BE2C (cell line): ENCODE measurements around the gene IL18R1.

ENCODE experiments used
- DNase-seq: peaks from one replicate; pipeline ENCODE4 v3.0.0-alpha.2; 2020
- H3K27me3 ChIP-seq: fragments of 250-450 bp; sonication (Bioruptor Pico); 2 replicates; pipeline ENCODE4 v1.5.1; 2020; ENCODE audit warnings: mild to moderate bottlenecking
- H3K36me3 ChIP-seq: fragments of 250-450 bp; sonication (Bioruptor Pico); 2 replicates; pipeline ENCODE4 v1.5.1; 2020; ENCODE audit warnings: mild to moderate bottlenecking
- H3K4me1 ChIP-seq: fragments of 250-450 bp; sonication (Bioruptor Pico); 2 replicates; pipeline ENCODE4 v1.5.1; 2020
- H3K4me3 ChIP-seq: 2 replicates; pipeline ENCODE4 v1.5.1; 2011; ENCODE audit warnings: low read depth, low read length
- H3K9me3 ChIP-seq: fragments of 250-450 bp; sonication (Bioruptor Pico); 2 replicates; pipeline ENCODE4 v1.5.1; 2020
- TF ChIP-seq, protein P1 (sequence below): IDR thresholded peaks from 2 replicates; pipeline ENCODE4 v1.5.1; 2012; ENCODE audit warnings: mild to moderate bottlenecking, low read depth, low read length

The IL18R1 gene

GRCh38 chr2:102387763-102388546 is 32.4 kb downstream of the IL18R1 start:
- Histone ChIP-seq H3K36me3 (no peaks in the 10 kb centered on the region), H3K9me3 (no peaks in the 10 kb centered on the region), H3K4me3 (no peak overlapping the region), H3K4me1 (no peaks in the 10 kb centered on the region), H3K27me3 (no peaks in the 10 kb centered on the region)
- TF ChIP-seq, protein P1, sequence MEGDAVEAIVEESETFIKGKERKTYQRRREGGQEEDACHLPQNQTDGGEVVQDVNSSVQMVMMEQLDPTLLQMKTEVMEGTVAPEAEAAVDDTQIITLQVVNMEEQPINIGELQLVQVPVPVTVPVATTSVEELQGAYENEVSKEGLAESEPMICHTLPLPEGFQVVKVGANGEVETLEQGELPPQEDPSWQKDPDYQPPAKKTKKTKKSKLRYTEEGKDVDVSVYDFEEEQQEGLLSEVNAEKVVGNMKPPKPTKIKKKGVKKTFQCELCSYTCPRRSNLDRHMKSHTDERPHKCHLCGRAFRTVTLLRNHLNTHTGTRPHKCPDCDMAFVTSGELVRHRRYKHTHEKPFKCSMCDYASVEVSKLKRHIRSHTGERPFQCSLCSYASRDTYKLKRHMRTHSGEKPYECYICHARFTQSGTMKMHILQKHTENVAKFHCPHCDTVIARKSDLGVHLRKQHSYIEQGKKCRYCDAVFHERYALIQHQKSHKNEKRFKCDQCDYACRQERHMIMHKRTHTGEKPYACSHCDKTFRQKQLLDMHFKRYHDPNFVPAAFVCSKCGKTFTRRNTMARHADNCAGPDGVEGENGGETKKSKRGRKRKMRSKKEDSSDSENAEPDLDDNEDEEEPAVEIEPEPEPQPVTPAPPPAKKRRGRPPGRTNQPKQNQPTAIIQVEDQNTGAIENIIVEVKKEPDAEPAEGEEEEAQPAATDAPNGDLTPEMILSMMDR, result no peak
- DNase-seq, result no peak

GRCh38 chr2:102391565-102391964 is 36.0 kb downstream of the IL18R1 start:
- H3K4me3 ChIP-seq, result no peak overlapping the region
- H3K9me3 ChIP-seq, result no peaks in the 10 kb centered on the region
- TF ChIP-seq, protein P1, result no peak
- no peak for DNase-seq
- no peaks in the 10 kb centered on the region for H3K36me3 ChIP-seq
- no peaks in the 10 kb centered on the region for H3K4me1 ChIP-seq
- H3K27me3 ChIP-seq, result no peaks in the 10 kb centered on the region

- Histone ChIP-seq H3K27me3 (no peaks in the 10 kb centered on the region), H3K36me3 (no peaks in the 10 kb centered on the region), H3K4me3 (no peak overlapping the region), H3K4me1 (no peaks in the 10 kb centered on the region), H3K9me3 (no peaks in the 10 kb centered on the region)
- TF ChIP-seq, protein P1, result no peak
- DNase-seq, result no peak
Measured at GRCh38 chr2:102392096-102392495, 36.5 kb downstream of the IL18R1 start.

DNA sequence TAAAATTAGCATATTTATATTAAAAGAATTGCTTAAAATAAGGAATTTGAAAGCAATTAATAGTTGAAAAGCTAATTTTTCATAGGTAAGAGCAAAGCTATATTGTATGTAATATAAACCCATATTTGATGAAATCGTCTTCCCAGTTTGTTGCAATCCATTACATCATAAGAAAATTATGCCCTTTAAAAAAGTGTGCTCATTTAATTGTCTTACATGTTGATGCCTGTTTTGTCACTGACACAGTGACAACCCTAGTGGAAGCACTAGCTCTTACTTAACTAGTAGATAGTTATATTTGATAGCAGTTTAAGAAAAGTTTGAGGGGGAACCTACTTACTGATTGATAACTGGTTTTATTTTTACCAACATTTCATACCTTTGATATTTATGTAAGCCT is 37.3 kb downstream of the IL18R1 start:
- Histone ChIP-seq H3K4me3 (no peak overlapping the region), H3K36me3 (no peaks in the 10 kb centered on the region), H3K27me3 (no peaks in the 10 kb centered on the region), H3K4me1 (no peaks in the 10 kb centered on the region), H3K9me3 (no peaks in the 10 kb centered on the region)
- no peak for DNase-seq
- TF ChIP-seq, protein P1, result no peak

DNA sequence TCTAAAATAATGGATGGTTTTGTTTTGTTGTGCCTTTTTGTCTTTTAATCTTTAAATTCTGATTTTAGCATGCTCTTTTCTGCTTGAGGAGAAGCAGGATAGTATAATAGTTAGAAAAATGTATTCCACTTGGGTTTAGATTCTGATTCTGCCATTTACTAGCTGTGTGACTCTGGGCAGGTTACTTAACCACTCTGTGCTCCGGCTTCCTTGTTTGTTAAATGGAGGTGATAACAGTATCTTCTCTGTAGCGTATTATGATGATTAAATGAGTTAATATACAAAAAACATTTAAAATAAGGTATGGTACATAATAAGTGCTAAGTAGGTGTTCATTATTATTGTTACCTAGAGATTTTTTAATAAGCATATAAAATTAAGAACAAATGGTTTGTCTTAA is 40.4 kb downstream of the IL18R1 start:
- Histone ChIP-seq H3K4me3 (no peak overlapping the region), H3K36me3 (no peaks in the 10 kb centered on the region), H3K4me1 (no peaks in the 10 kb centered on the region), H3K27me3 (no peaks in the 10 kb centered on the region), H3K9me3 (no peaks in the 10 kb centered on the region)
- TF ChIP-seq, protein P1, result no peak
- no peak for DNase-seq

DNA sequence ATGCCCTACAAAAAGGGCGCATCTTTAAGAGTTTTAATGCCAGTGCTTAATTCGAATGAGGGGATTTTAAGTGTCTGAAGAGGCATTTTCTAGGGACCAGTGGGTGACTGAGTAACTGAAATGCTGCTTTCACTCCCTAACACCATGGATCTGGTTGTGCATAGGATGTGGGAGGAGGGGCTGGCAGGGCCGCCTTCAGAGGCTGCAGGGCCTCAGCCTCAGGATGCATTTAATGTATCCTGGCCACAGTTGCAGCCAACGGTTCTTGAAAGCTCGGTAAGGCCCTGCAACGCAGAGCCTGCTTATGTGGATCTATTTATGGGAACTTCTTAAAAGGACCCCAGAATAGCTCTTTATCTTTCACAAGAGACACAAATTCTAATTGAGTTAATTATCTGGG is 41.6 kb downstream of the IL18R1 start:
- H3K27me3 ChIP-seq, result no peaks in the 10 kb centered on the region
- DNase-seq, result no peak
- H3K4me3 ChIP-seq, result no peak overlapping the region
- H3K36me3 ChIP-seq, result no peaks in the 10 kb centered on the region
- no peaks in the 10 kb centered on the region for H3K4me1 ChIP-seq
- H3K9me3 ChIP-seq, result no peaks in the 10 kb centered on the region
- TF ChIP-seq, protein P1, result no peak
